ENCODE data around the gene FLT3.

DNA sequence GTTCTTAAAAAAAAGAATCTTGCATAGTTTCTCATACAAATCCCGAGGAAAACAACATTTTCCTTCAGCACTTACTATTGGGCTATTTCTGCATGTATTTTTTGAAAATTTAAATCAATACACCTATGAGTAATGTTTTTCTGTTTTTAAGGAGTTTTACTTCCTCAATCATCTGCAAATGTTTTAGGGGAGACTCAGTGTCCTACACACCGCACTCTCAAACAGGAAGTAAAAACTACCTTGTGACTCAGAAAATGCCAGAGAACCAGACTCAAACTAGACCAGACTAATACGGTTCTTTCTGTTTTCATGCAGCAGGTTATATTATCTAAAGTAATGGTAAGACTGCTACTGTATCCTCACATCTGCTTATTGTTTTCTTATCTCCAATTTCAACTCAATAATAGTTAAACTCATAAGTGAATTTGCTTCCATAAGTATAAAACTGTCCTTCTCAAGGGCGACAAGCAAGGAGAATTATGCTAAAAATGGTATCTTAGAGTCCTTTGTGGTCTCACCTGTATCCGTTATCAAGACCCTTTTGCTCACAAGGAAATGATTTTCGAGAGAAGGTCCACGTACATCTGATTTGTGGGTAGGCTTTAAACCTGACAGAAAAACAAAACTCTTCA, 52.5 kb downstream of the FLT3 start:
- TF ChIP-seq, protein P1, sequence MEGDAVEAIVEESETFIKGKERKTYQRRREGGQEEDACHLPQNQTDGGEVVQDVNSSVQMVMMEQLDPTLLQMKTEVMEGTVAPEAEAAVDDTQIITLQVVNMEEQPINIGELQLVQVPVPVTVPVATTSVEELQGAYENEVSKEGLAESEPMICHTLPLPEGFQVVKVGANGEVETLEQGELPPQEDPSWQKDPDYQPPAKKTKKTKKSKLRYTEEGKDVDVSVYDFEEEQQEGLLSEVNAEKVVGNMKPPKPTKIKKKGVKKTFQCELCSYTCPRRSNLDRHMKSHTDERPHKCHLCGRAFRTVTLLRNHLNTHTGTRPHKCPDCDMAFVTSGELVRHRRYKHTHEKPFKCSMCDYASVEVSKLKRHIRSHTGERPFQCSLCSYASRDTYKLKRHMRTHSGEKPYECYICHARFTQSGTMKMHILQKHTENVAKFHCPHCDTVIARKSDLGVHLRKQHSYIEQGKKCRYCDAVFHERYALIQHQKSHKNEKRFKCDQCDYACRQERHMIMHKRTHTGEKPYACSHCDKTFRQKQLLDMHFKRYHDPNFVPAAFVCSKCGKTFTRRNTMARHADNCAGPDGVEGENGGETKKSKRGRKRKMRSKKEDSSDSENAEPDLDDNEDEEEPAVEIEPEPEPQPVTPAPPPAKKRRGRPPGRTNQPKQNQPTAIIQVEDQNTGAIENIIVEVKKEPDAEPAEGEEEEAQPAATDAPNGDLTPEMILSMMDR (IDR thresholded peaks at IDR 0.05), result no peak
- no peak for TF ChIP-seq POLR2A (IDR thresholded peaks at IDR 0.05)
- TF ChIP-seq EP300 (IDR thresholded peaks at IDR 0.05), result no peak
- TF ChIP-seq POLR2AphosphoS5 (IDR thresholded peaks at IDR 0.05), result no peak
